ENCODE measurements around the gene APOLD1. TPM values are rescaled to one million over a fixed set of nuclear protein-coding genes. Genes with fewer than 3 reads are reported as not detected.
"Not testable (repeated sequence)": the region's sequence is repeated elsewhere in the genome, so short reads cannot be mapped to it uniquely, and the experiment has no call there.

The APOLD1 gene
- 27.5 and 31.4 TPM in 2 replicates for total RNA-seq

GRCh38 chr12:12784911-12785814 lies at the start of gene APOLD1:
TSS of gene APOLD1 (plus strand) at chr12:12785659. CDS start at chr12:12785692, 33 bp downstream.
- no peak for DNase-seq (ENCODE audit: extremely low read depth, low read depth, low spot score)

GRCh38 chr12:12736759-12737676 lies 48.4 kb upstream of the APOLD1 start:
- no peak for DNase-seq (ENCODE audit: extremely low read depth, low read depth, low spot score)

GRCh38 chr12:12738152-12738551 lies 47.3 kb upstream of the APOLD1 start:
- not testable (repeated sequence) for DNase-seq (ENCODE audit: extremely low read depth, low read depth, low spot score)

GRCh38 chr12:12741660-12742059 lies 43.8 kb upstream of the APOLD1 start:
- DNase-seq (ENCODE audit: extremely low read depth, low read depth, low spot score), result no peak

- DNase-seq (ENCODE audit: extremely low read depth, low read depth, low spot score), result no peak
Measured at GRCh38 chr12:12744546-12745305, 40.7 kb upstream of the APOLD1 start.

GRCh38 chr12:12745576-12746211 lies 39.8 kb upstream of the APOLD1 start:
- DNase-seq (ENCODE audit: extremely low read depth, low read depth, low spot score), result no peak

- no peak for DNase-seq (ENCODE audit: extremely low read depth, low read depth, low spot score)
Measured at GRCh38 chr12:12747278-12747677, 38.2 kb upstream of the APOLD1 start.

- no peak for DNase-seq (ENCODE audit: extremely low read depth, low read depth, low spot score)
Measured at GRCh38 chr12:12748044-12748443, 37.4 kb upstream of the APOLD1 start.

- DNase-seq (ENCODE audit: extremely low read depth, low read depth, low spot score), result no peak
Measured at GRCh38 chr12:12749433-12749832, 36.0 kb upstream of the APOLD1 start.

- no peak for DNase-seq (ENCODE audit: extremely low read depth, low read depth, low spot score)
Measured at GRCh38 chr12:12755923-12756322, 29.5 kb upstream of the APOLD1 start.

GRCh38 chr12:12757121-12757520 lies 28.3 kb upstream of the APOLD1 start:
- no peak for DNase-seq (ENCODE audit: extremely low read depth, low read depth, low spot score)

- DNase-seq (ENCODE audit: extremely low read depth, low read depth, low spot score), result no peak
Measured at GRCh38 chr12:12759234-12759915, 26.1 kb upstream of the APOLD1 start.

- DNase-seq (ENCODE audit: extremely low read depth, low read depth, low spot score), result no peak
Measured at GRCh38 chr12:12764824-12765223, 20.6 kb upstream of the APOLD1 start.

GRCh38 chr12:12770262-12770661 lies 15.2 kb upstream of the APOLD1 start:
- DNase-seq (ENCODE audit: extremely low read depth, low read depth, low spot score), result no peak

- DNase-seq (ENCODE audit: extremely low read depth, low read depth, low spot score), result no peak
Measured at GRCh38 chr12:12774791-12775190, 10.7 kb upstream of the APOLD1 start.

- DNase-seq (ENCODE audit: extremely low read depth, low read depth, low spot score), result no peak
Measured at GRCh38 chr12:12776261-12776660, 9.2 kb upstream of the APOLD1 start.

- no peak for DNase-seq (ENCODE audit: extremely low read depth, low read depth, low spot score)
Measured at GRCh38 chr12:12777092-12777491, 8.4 kb upstream of the APOLD1 start.

- DNase-seq (ENCODE audit: extremely low read depth, low read depth, low spot score), result no peak
Measured at GRCh38 chr12:12779007-12779406, 6.5 kb upstream of the APOLD1 start.

- DNase-seq (ENCODE audit: extremely low read depth, low read depth, low spot score), result peak; percentile 97
Measured at GRCh38 chr12:12779529-12779928, 5.9 kb upstream of the APOLD1 start.

- DNase-seq (ENCODE audit: extremely low read depth, low read depth, low spot score), result no peak
Measured at GRCh38 chr12:12784116-12784515, 1.3 kb upstream of the APOLD1 start.

Data from glomerular endothelial cell (primary cell).